DND-41 (cell line): ENCODE measurements around the gene STAMBPL1.

Experiments
- ATAC-seq: fragments of 200-7000 bp; cut with Tn5 transposase; 3 replicates; pipeline ENCODE4 v1.9.1; 2021; ENCODE audit warnings: low read depth; ENCODE audit not compliant: insufficient read depth
- DNase-seq: peaks from one replicate; pipeline ENCODE4 v3.0.0-alpha.2; 2020
- H2AFZ ChIP-seq: 2 replicates; pipeline ENCODE4 v1.6.0; 2012; ENCODE audit warnings: low read depth, low read length
- H3K27ac ChIP-seq: 2 replicates; pipeline ENCODE4 v1.5.1; 2012; ENCODE audit warnings: low read length, inconsistent platforms
- H3K27me3 ChIP-seq: fragments of 200-600 bp; sonication (generic); 2 replicates; pipeline ENCODE4 v1.6.0; 2012; ENCODE audit warnings: low read length, mild to moderate bottlenecking, inconsistent platforms; ENCODE audit not compliant: insufficient read depth, poor library complexity
- H3K36me3 ChIP-seq: 2 replicates; pipeline ENCODE4 v1.5.1; 2012; ENCODE audit warnings: low read length, inconsistent platforms; ENCODE audit not compliant: insufficient read depth
- H3K4me1 ChIP-seq: 2 replicates; pipeline ENCODE4 v1.5.1; 2012; ENCODE audit warnings: mild to moderate bottlenecking, low read length; ENCODE audit not compliant: insufficient read depth
- H3K4me2 ChIP-seq: 2 replicates; pipeline ENCODE4 v1.6.0; 2012; ENCODE audit warnings: mild to moderate bottlenecking, moderate library complexity, low read length, inconsistent platforms; ENCODE audit not compliant: insufficient read depth
- H3K4me3 ChIP-seq, 2 experiments: fragments of 200-600 bp in 1 of 2; shearing (Covaris generic) in 1 of 2; 2 replicates each; pipeline ENCODE4 v1.5.1; 2012 to 2016; ENCODE audit warnings: inconsistent platforms in 2 of 2, low read length in 2 of 2, mild to moderate bottlenecking in 2 of 2, low read depth in 1 of 2, moderate library complexity in 1 of 2
- H3K79me2 ChIP-seq: 2 replicates; pipeline ENCODE4 v1.6.0; 2012; ENCODE audit warnings: low read length, inconsistent platforms; ENCODE audit not compliant: insufficient read depth
- H3K9ac ChIP-seq: 2 replicates; pipeline ENCODE4 v1.6.0; 2012; ENCODE audit warnings: low read depth, mild to moderate bottlenecking, inconsistent platforms, low read length, moderate library complexity
- H3K9me3 ChIP-seq: 2 replicates; pipeline ENCODE4 v1.5.1; 2012; ENCODE audit warnings: low read length, moderate library complexity, mild to moderate bottlenecking, inconsistent platforms; ENCODE audit not compliant: insufficient read depth, severe bottlenecking
- H4K20me1 ChIP-seq: 2 replicates; pipeline ENCODE4 v1.6.0; 2012; ENCODE audit warnings: low read length; ENCODE audit not compliant: insufficient read depth
- EZH2 ChIP-seq: IDR thresholded peaks from 3 replicates; pipeline ENCODE4 v1.6.1; 2012; ENCODE audit warnings: borderline replicate concordance, low read depth, mild to moderate bottlenecking, moderate library complexity, low read length, inconsistent platforms; ENCODE audit not compliant: severe bottlenecking
- TF ChIP-seq, protein P1 (sequence below): IDR thresholded peaks from 2 replicates; pipeline ENCODE4 v1.5.1; 2012; ENCODE audit warnings: borderline replicate concordance, low read length, moderate library complexity, mild to moderate bottlenecking; ENCODE audit not compliant: poor library complexity, severe bottlenecking; ENCODE audit errors: extremely low read depth

Gene STAMBPL1

DNA sequence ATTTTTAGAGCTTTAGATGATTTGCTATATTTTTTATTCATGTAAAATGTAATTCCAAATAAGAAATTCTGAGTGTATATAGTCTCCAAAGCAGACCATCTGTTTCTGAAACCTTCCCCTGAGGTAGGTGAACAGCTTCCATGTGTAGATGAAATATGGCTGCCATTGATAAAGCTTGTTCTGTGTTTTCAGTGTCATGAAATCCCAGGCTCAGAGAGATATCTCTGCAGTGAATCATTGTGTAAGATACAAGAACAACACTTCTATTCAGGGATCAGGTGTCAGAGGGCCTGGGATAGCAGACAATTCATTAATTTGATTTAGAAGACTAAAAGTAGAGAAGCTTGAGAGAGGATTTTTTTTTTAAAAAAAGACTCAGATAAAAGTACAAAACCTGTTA is 43.5 kb downstream of the STAMBPL1 start:
- ATAC-seq (no peak), DNase-seq (no peak)
- H3K27ac ChIP-seq = no peak overlapping the region
- H3K27me3 ChIP-seq = no peaks in the 10 kb centered on the region
- H2AFZ ChIP-seq = no peak overlapping the region
- H3K4me2 ChIP-seq = no peak overlapping the region
- H3K9me3 ChIP-seq = no peaks in the 10 kb centered on the region
- TF ChIP-seq EZH2 = no peak
- TF ChIP-seq, protein P1, sequence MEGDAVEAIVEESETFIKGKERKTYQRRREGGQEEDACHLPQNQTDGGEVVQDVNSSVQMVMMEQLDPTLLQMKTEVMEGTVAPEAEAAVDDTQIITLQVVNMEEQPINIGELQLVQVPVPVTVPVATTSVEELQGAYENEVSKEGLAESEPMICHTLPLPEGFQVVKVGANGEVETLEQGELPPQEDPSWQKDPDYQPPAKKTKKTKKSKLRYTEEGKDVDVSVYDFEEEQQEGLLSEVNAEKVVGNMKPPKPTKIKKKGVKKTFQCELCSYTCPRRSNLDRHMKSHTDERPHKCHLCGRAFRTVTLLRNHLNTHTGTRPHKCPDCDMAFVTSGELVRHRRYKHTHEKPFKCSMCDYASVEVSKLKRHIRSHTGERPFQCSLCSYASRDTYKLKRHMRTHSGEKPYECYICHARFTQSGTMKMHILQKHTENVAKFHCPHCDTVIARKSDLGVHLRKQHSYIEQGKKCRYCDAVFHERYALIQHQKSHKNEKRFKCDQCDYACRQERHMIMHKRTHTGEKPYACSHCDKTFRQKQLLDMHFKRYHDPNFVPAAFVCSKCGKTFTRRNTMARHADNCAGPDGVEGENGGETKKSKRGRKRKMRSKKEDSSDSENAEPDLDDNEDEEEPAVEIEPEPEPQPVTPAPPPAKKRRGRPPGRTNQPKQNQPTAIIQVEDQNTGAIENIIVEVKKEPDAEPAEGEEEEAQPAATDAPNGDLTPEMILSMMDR = no peak
- H3K4me3 ChIP-seq = no peak overlapping the region
- H3K4me1 ChIP-seq = no peaks in the 10 kb centered on the region
- H4K20me1 ChIP-seq = no peaks in the 10 kb centered on the region
- H3K36me3 ChIP-seq = peaks cover 72% of the 10 kb centered on the region
- H3K9ac ChIP-seq = no peak overlapping the region
- H3K79me2 ChIP-seq = no peaks in the 10 kb centered on the region

DNA sequence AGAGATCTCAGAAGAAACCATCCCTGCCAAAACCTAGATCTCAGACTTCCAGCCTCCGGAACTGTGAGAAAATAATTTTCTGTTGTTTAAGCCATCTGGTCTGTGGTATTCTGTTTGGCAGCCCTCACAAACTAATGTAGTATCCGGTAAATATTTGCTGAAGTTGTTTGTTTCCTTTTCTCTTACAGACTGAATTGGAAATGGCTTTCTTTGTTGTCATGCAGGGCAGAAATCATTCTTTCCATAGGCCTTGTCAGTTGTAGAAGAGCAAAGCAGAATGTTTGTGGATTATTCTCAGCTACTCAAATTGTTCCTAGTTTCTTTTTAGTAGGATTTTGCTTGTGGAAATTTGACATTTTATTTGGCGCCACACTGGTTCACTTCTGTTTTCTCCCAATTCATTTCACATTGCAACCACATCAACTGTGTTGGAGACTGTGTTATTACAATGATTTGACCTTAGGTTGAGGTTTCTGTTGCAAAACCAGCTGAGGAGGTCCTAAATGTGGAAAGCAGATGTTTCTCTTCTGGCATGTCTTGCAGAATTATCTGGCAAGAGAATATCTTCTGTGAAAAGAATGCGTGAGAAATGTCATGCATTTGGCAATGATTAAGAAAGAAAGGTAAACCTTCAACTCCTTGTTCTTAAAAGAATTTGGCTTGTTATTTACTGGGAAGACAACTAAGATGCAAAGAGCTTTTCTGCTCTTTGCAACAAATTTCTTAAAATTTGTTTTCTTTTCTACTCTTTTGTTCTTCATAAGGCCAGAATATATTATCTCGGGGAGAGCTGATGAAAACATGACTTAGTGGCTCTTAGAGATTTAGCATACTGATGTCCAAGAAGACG is 46.7 kb downstream of the STAMBPL1 start:
- ATAC-seq = no peak
- H3K4me3 ChIP-seq = no peak overlapping the region
- no peak for DNase-seq
- H3K9me3 ChIP-seq = no peaks in the 10 kb centered on the region
- no peaks in the 10 kb centered on the region for H3K27me3 ChIP-seq
- H3K79me2 ChIP-seq = no peaks in the 10 kb centered on the region
- no peaks in the 10 kb centered on the region for H3K4me1 ChIP-seq
- TF ChIP-seq, protein P1 = no peak
- TF ChIP-seq EZH2 = no peak
- no peaks in the 10 kb centered on the region for H4K20me1 ChIP-seq
- H3K36me3 ChIP-seq = peaks cover 50% of the 10 kb centered on the region
- H2AFZ ChIP-seq = no peak overlapping the region
- no peak overlapping the region for H3K27ac ChIP-seq
- H3K9ac ChIP-seq = no peak overlapping the region
- no peak overlapping the region for H3K4me2 ChIP-seq

DNA sequence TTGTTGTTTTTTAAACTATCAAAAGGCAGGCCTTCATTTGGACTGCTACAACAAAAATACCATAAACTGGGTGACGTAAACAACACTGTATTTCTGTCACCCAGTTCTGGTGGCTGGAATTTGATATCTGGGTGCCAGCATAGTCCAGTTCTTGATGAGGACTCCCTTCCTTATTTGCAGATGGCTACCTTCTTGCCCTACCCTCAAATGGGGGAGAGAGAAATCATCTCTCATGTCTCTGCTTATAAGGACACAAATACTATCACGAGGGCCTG is 47.3 kb downstream of the STAMBPL1 start:
- Histone ChIP-seq H4K20me1 (no peaks in the 10 kb centered on the region), H3K4me3 (no peak overlapping the region), H3K4me1 (no peaks in the 10 kb centered on the region), H3K27me3 (no peaks in the 10 kb centered on the region), H2AFZ (no peak overlapping the region), H3K79me2 (no peaks in the 10 kb centered on the region), H3K9ac (no peak overlapping the region), H3K9me3 (no peaks in the 10 kb centered on the region), H3K4me2 (no peak overlapping the region), H3K36me3 (peaks cover 45% of the 10 kb centered on the region), H3K27ac (no peak overlapping the region)
- TF ChIP-seq, protein P1 = no peak
- no peak for TF ChIP-seq EZH2
- ATAC-seq = no peak
- no peak for DNase-seq

DNA sequence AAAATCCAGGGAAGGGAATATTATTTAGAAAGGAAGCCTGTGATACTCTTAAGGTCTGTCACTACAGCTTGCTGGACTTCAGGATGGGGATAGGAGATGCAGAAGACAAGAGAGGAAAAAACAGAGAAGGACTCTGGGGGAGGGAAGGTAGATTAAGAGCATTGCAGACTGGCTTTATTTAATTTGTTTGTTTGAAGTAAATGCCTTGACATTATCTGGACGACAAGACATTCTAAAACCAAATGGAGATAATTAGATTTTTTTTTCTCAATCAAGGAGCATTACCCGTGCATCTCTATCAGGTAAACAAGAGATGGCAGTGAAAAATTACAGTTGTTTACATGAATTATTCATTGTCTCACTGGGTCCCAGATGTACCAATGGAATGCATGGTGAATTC is 48.2 kb downstream of the STAMBPL1 start:
- no peak overlapping the region for H3K9ac ChIP-seq

More for the DNA sequence above, 48.2 kb downstream of the STAMBPL1 start:
- DNase-seq = no peak
- no peaks in the 10 kb centered on the region for H3K79me2 ChIP-seq
- H3K27ac ChIP-seq = no peak overlapping the region
- H3K4me1 ChIP-seq = no peaks in the 10 kb centered on the region
- H3K4me3 ChIP-seq = no peak overlapping the region
- no peaks in the 10 kb centered on the region for H3K9me3 ChIP-seq
- no peaks in the 10 kb centered on the region for H4K20me1 ChIP-seq
- ATAC-seq = no peak
- H3K4me2 ChIP-seq = no peak overlapping the region
- no peak for TF ChIP-seq EZH2
- TF ChIP-seq, protein P1 = no peak
- H2AFZ ChIP-seq = no peak overlapping the region
- peaks cover 37% of the 10 kb centered on the region for H3K36me3 ChIP-seq
- H3K27me3 ChIP-seq = no peaks in the 10 kb centered on the region
